Right lobe of liver (tissue), 6 donors: ENCODE results near the gene FAM168A. TPM values are rescaled to one million over a fixed set of nuclear protein-coding genes. Genes with fewer than 3 reads are reported as not detected.
"Not testable (repeated sequence)": the region's sequence is repeated elsewhere in the genome, so short reads cannot be mapped to it uniquely, and the experiment has no call there.

Experiments used
- ATAC-seq, 4 donors: fragments of 200-7000 bp; cut with Tn5 transposase; one replicate each; pipeline ENCODE4 v1.9.1; 2020; ENCODE audit warnings: mild to moderate bottlenecking in 4 of 4, moderate library complexity in 4 of 4
- DNase-seq, 3 donors: peaks; one replicate each; pipeline ENCODE4 v3.0.0-alpha.2; 2020
- H3K27ac ChIP-seq, 3 donors: fragments of 200-600 bp; one replicate each; pipeline ENCODE4 v1.8.0; 2022
- H3K27me3 ChIP-seq, 2 donors: fragments of 200-600 bp; one replicate each; pipeline ENCODE4 v1.8.0; 2022
- H3K36me3 ChIP-seq, 4 donors: fragments of 200-600 bp; sonication (generic) in 1 of 4; one replicate each; pipeline versions ENCODE4 v1.5.1 to v1.8.0; 2017 to 2022; ENCODE audit warnings: control low read depth in 1 of 4
- H3K4me1 ChIP-seq, 4 donors: fragments of 200-600 bp; sonication (generic) in 1 of 4; one replicate each; pipeline versions ENCODE4 v1.5.1 to v1.8.0; 2017 to 2022; ENCODE audit warnings: control low read depth in 1 of 4
- H3K4me3 ChIP-seq, 3 donors: fragments of 200-600 bp; one replicate each; pipeline ENCODE4 v1.8.0; 2022
- H3K9me3 ChIP-seq, 4 donors: fragments of 200-600 bp; sonication (generic) in 1 of 4; one replicate each; pipeline versions ENCODE4 v1.5.1 to v1.8.0; 2017 to 2022; ENCODE audit warnings: control low read depth in 1 of 4
- CTCF ChIP-seq, 4 donors: fragments of 200-600 bp in 3 of 4; fragments of 450-650 bp in 1 of 4; IDR thresholded peaks; one replicate each; pipeline versions ENCODE4 v1.5.1 to v1.8.0; 2016 to 2022; ENCODE audit warnings: antibody characterized with exemption in 4 of 4, mild to moderate bottlenecking in 2 of 4
- POLR2A ChIP-seq: fragments of 450-650 bp; IDR thresholded peaks from one replicate; pipeline ENCODE4 v1.6.1; 2017; ENCODE audit warnings: antibody characterized with exemption, mild to moderate bottlenecking
- WGBS: methylation state at CpG from one replicate; pipeline ENCODE4 v1.1.6; 2018; ENCODE audit warnings: low coverage, low lambda C conversion rate; ENCODE audit not compliant: insufficient coverage; ENCODE audit errors: missing lambda C conversion rate; 5-methylcytosine and 5-hydroxymethylcytosine counted together
- intact Hi-C, 2 donors: fragments of 100-400 bp; cut with DNase I; formaldehyde crosslinking; loops; one replicate each; pipeline versions ENCODE4 v1.11.2 to v1.14.1; 2022
- total RNA-seq, 6 experiments: library from RNA; depleted of rRNA in 2 of 6; stranded (reverse); fragments of >200 nt in 2 of 6; fragmentation: NEBNext Ultra II Directional in 3 of 6; extraction: Animal tissue kit (Norgen Biotek cat#: 25700) in 3 of 6; gene quantifications; one replicate each; pipeline versions ENCODE4 v1.1.0 to v1.2.4, GENCODE V29; 2016 to 2023
- donor health status: DM: no; HTN: yes; CAD: no.
- donor health status: DM: no; HTN: no; CAD: no.
- donor health status: DM: no; HTN: no; CAD: no.
- donor health status: DM: no; HTN: yes; CAD: no.
- donor health status: DM: no; HTN: yes; CAD: no.

FAM168A gene
- total RNA-seq, 6 experiments from 2014 or later = 13.0 to 21.5 (median 15.9) TPM

- DNase-seq (no peak), ATAC-seq (no peak)
- WGBS = 88% methylated on average over 2 of the region's 2 CpGs
- intact Hi-C loops = no loop called here
- Histone ChIP-seq H3K9me3 (no peaks in the 10 kb centered on the region), H3K27ac (no peak overlapping the region), H3K4me3 (no peak overlapping the region), H3K36me3 (no peaks in the 10 kb centered on the region), H3K4me1 (peaks cover 0 to 10% (median 0%) of the 10 kb centered on the region in 4 donors), H3K27me3 (no peaks in the 10 kb centered on the region)
- TF ChIP-seq CTCF (IDR thresholded peaks at IDR 0.05) = no peak
- TF ChIP-seq POLR2A = no peak
Observed at GRCh38 chr11:73477518-73477917, 120.4 kb downstream of the FAM168A start.

GRCh38 chr11:73475549-73476095 lies 122.3 kb downstream of the FAM168A start:
- intact Hi-C loops = no loop called here
- no peak for DNase-seq
- Histone ChIP-seq H3K4me1 (peaks cover 0 to 7% (median 0%) of the 10 kb centered on the region in 4 donors), H3K4me3 (no peak overlapping the region), H3K27me3 (no peaks in the 10 kb centered on the region), H3K27ac (no peak overlapping the region), H3K9me3 (no peaks in the 10 kb centered on the region), H3K36me3 (no peaks in the 10 kb centered on the region)
- TF ChIP-seq CTCF (IDR thresholded peaks at IDR 0.05) (no peak), POLR2A (no peak)
- no peak for ATAC-seq

- H3K4me1 ChIP-seq = no peaks in the 10 kb centered on the region
- DNase-seq (no peak), ATAC-seq (no peak)
- no peak overlapping the region for H3K4me3 ChIP-seq
- no peaks in the 10 kb centered on the region for H3K9me3 ChIP-seq
- 100% methylated on average over 1 of the region's 1 CpG for WGBS
- no peak for TF ChIP-seq CTCF (IDR thresholded peaks at IDR 0.05)
- TF ChIP-seq POLR2A = no peak
- intact Hi-C loops = no loop called here
- no peaks in the 10 kb centered on the region for H3K36me3 ChIP-seq
- no peak overlapping the region for H3K27ac ChIP-seq
- no peaks in the 10 kb centered on the region for H3K27me3 ChIP-seq
Observed at GRCh38 chr11:73473252-73473651, 124.7 kb downstream of the FAM168A start.

GRCh38 chr11:73470036-73470612 lies 127.8 kb downstream of the FAM168A start:
- intact Hi-C loops, H3K27me3 ChIP-seq, ATAC-seq, H3K27ac ChIP-seq, H3K4me1 ChIP-seq, H3K4me3 ChIP-seq, H3K36me3 ChIP-seq, H3K9me3 ChIP-seq, DNase-seq: not testable (repeated sequence)
- WGBS = 90% methylated on average over 11 of the region's 13 CpGs

- H3K4me3 ChIP-seq = no peak overlapping the region
- no peaks in the 10 kb centered on the region for H3K9me3 ChIP-seq
- no peaks in the 10 kb centered on the region for H3K4me1 ChIP-seq
- no peaks in the 10 kb centered on the region for H3K27me3 ChIP-seq
- no peak for TF ChIP-seq CTCF (IDR thresholded peaks at IDR 0.05)
- TF ChIP-seq POLR2A = no peak
- ATAC-seq (no peak), DNase-seq (no peak)
- intact Hi-C loops = no loop called here
- H3K36me3 ChIP-seq = no peaks in the 10 kb centered on the region
- no peak overlapping the region for H3K27ac ChIP-seq
- WGBS = 62% methylated on average over 3 of the region's 3 CpGs
Observed at GRCh38 chr11:73469401-73469800, 128.5 kb downstream of the FAM168A start.
